Astrocyte (in vitro differentiated cells and primary cell): ENCODE measurements around the gene ACSL6. TPM values are rescaled to one million over a fixed set of nuclear protein-coding genes. Genes with fewer than 3 reads are reported as not detected.

Experiments used
- DNase-seq: peaks from one replicate; pipeline ENCODE4 v3.0.0-alpha.2; 2010; ENCODE audit warnings: low read depth
- FAIRE-seq: peaks from 2 replicates; lab custom pipeline; 2011; peaks lifted over from hg19 to GRCh38; lab: Jason Lieb, UNC
- H2AFZ ChIP-seq: 2 replicates; pipeline ENCODE4 v1.6.0; 2012; ENCODE audit warnings: low read depth, low read length, inconsistent platforms
- H3K27ac ChIP-seq: 2 replicates; pipeline ENCODE4 v1.5.1; 2011; ENCODE audit warnings: low read depth, low read length, inconsistent platforms
- H3K27me3 ChIP-seq: 2 replicates; pipeline ENCODE4 v1.6.0; 2011; ENCODE audit warnings: low read length, inconsistent platforms; ENCODE audit not compliant: insufficient read depth
- H3K36me3 ChIP-seq: 2 replicates; pipeline ENCODE4 v1.5.1; 2011; ENCODE audit warnings: low read length, inconsistent platforms; ENCODE audit not compliant: insufficient read depth
- H3K4me1 ChIP-seq: 2 replicates; pipeline ENCODE4 v1.5.1; 2011; ENCODE audit warnings: low read length, inconsistent platforms; ENCODE audit not compliant: insufficient read depth
- H3K4me2 ChIP-seq: 2 replicates; pipeline ENCODE4 v1.6.0; 2012; ENCODE audit warnings: low read length, inconsistent platforms
- H3K4me3 ChIP-seq: 2 replicates; pipeline ENCODE4 v1.5.1; 2011; ENCODE audit warnings: low read depth, mild to moderate bottlenecking, low read length, inconsistent platforms; ENCODE audit not compliant: insufficient read depth
- H3K79me2 ChIP-seq: 2 replicates; pipeline ENCODE4 v1.6.0; 2012; ENCODE audit warnings: mild to moderate bottlenecking, low read length, inconsistent platforms; ENCODE audit not compliant: insufficient read depth
- H3K9ac ChIP-seq: 2 replicates; pipeline ENCODE4 v1.6.0; 2012; ENCODE audit warnings: mild to moderate bottlenecking, low read length, inconsistent platforms
- H3K9me3 ChIP-seq: 2 replicates; pipeline ENCODE4 v1.5.1; 2012; ENCODE audit warnings: low read depth, mild to moderate bottlenecking, low read length, inconsistent platforms; ENCODE audit not compliant: insufficient read depth
- H4K20me1 ChIP-seq: 2 replicates; pipeline ENCODE4 v1.6.0; 2012; ENCODE audit warnings: low read length, inconsistent platforms; ENCODE audit not compliant: insufficient read depth
- H3K27ac Mint-ChIP-seq: one replicate; pipeline ENCODE4 v1.8.0; 2021; ENCODE audit warnings: mild to moderate bottlenecking, mixed read lengths; ENCODE audit not compliant: unreplicated experiment
- H3K27me3 Mint-ChIP-seq: one replicate; pipeline ENCODE4 v1.8.0; 2021; ENCODE audit warnings: low read depth, mixed read lengths; ENCODE audit not compliant: unreplicated experiment
- H3K36me3 Mint-ChIP-seq: one replicate; pipeline ENCODE4 v1.8.0; 2021; ENCODE audit warnings: low read depth, mixed read lengths; ENCODE audit not compliant: unreplicated experiment
- H3K4me1 Mint-ChIP-seq: one replicate; pipeline ENCODE4 v1.8.0; 2021; ENCODE audit warnings: low read depth, mixed read lengths; ENCODE audit not compliant: unreplicated experiment
- H3K4me3 Mint-ChIP-seq: one replicate; pipeline ENCODE4 v1.8.0; 2021; ENCODE audit warnings: mild to moderate bottlenecking, moderate library complexity, mixed read lengths; ENCODE audit not compliant: unreplicated experiment
- H3K9me3 Mint-ChIP-seq: one replicate; pipeline ENCODE4 v1.8.0; 2021; ENCODE audit warnings: mild to moderate bottlenecking, mixed read lengths; ENCODE audit not compliant: unreplicated experiment
- EZH2 ChIP-seq: IDR thresholded peaks from 2 replicates; pipeline ENCODE4 v1.6.1; 2012; ENCODE audit warnings: mild to moderate bottlenecking, low read length, inconsistent platforms; ENCODE audit not compliant: insufficient read depth
- total RNA-seq: library from RNA; stranded (reverse); gene quantifications from 2 replicates; pipeline ENCODE4 v1.2.1, GENCODE V29; 2021
- TF ChIP-seq, protein P1 (sequence below): IDR thresholded peaks from 2 replicates; pipeline ENCODE4 v1.5.1; 2011; ENCODE audit warnings: low read depth, mild to moderate bottlenecking, inconsistent platforms, low read length, moderate library complexity; ENCODE audit not compliant: insufficient read depth

Gene ACSL6
- total RNA-seq, 1 donor from 2014 or later: 0.07 TPM

DNA sequence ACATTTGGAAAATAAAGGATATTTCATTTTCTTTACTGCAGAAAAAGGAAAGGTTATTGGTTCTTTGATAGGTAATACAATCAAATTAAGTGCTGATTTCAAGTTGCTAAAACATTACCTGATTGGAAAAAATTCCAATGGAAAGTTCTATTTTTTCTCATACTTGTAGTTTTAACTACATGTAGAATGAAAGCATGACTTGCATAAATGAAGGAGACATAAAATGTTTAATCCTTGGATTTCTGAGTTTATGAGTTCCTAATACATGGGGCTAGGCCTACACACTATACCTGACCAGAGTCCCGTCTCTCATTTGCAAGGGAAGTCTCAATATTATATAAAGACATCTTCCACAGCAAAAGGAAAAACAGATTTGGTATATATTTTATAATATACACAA, 60.8 kb downstream of the ACSL6 start:
- FAIRE-seq: no peak
- Histone ChIP-seq H3K4me1 (no peaks in the 10 kb centered on the region), H3K79me2 (no peaks in the 10 kb centered on the region), H3K4me2 (no peak overlapping the region), H3K27ac (no peak overlapping the region), H3K27me3 (no peaks in the 10 kb centered on the region), H2AFZ (no peak overlapping the region), H3K4me3 (no peak overlapping the region), H3K9ac (no peak overlapping the region), H4K20me1 (no peaks in the 10 kb centered on the region), H3K9me3 (no peaks in the 10 kb centered on the region), H3K36me3 (no peaks in the 10 kb centered on the region)
- peaks cover 4% of the 10 kb centered on the region for H3K27me3 Mint-ChIP-seq
- no peak overlapping the region for H3K4me3 Mint-ChIP-seq
- DNase-seq: no peak
- H3K36me3 Mint-ChIP-seq: no peaks in the 10 kb centered on the region
- no peaks in the 10 kb centered on the region for H3K4me1 Mint-ChIP-seq
- no peaks in the 10 kb centered on the region for H3K9me3 Mint-ChIP-seq
- TF ChIP-seq, protein P1, sequence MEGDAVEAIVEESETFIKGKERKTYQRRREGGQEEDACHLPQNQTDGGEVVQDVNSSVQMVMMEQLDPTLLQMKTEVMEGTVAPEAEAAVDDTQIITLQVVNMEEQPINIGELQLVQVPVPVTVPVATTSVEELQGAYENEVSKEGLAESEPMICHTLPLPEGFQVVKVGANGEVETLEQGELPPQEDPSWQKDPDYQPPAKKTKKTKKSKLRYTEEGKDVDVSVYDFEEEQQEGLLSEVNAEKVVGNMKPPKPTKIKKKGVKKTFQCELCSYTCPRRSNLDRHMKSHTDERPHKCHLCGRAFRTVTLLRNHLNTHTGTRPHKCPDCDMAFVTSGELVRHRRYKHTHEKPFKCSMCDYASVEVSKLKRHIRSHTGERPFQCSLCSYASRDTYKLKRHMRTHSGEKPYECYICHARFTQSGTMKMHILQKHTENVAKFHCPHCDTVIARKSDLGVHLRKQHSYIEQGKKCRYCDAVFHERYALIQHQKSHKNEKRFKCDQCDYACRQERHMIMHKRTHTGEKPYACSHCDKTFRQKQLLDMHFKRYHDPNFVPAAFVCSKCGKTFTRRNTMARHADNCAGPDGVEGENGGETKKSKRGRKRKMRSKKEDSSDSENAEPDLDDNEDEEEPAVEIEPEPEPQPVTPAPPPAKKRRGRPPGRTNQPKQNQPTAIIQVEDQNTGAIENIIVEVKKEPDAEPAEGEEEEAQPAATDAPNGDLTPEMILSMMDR: no peak
- no peak for TF ChIP-seq EZH2
- no peak overlapping the region for H3K27ac Mint-ChIP-seq

DNA sequence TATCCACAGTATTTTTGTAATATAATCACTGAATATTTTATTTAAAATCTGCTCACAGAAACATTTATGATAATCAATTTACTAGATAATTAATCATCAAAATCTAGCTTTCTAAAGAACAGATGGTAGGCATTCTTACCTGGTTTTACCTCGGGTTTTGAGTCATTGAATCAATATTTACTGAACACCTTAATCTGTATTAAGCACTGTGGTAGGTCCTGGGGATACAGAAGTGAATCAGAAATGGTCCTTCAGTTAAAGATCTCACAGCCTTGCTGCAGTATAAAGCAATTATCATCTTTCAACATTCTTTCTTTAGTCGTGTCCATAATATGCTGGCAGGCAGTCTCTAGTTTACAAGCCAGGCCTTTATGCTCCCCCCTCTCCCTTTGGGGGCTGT, 64.0 kb downstream of the ACSL6 start:
- H3K4me2 ChIP-seq: no peak overlapping the region
- no peaks in the 10 kb centered on the region for H3K36me3 Mint-ChIP-seq
- no peak for DNase-seq
- no peaks in the 10 kb centered on the region for H3K27me3 ChIP-seq
- no peaks in the 10 kb centered on the region for H3K36me3 ChIP-seq
- H3K4me1 Mint-ChIP-seq: no peaks in the 10 kb centered on the region
- H3K27ac ChIP-seq: no peak overlapping the region
- H3K4me1 ChIP-seq: no peaks in the 10 kb centered on the region
- H3K27me3 Mint-ChIP-seq: peaks cover 4% of the 10 kb centered on the region
- no peak overlapping the region for H2AFZ ChIP-seq
- no peaks in the 10 kb centered on the region for H3K79me2 ChIP-seq
- H3K9ac ChIP-seq: no peak overlapping the region
- no peaks in the 10 kb centered on the region for H3K9me3 ChIP-seq
- H3K9me3 Mint-ChIP-seq: no peaks in the 10 kb centered on the region
- H4K20me1 ChIP-seq: no peaks in the 10 kb centered on the region
- no peak overlapping the region for H3K4me3 ChIP-seq
- no peak overlapping the region for H3K27ac Mint-ChIP-seq
- H3K4me3 Mint-ChIP-seq: no peak overlapping the region
- FAIRE-seq: no peak
- TF ChIP-seq EZH2: no peak
- TF ChIP-seq, protein P1: no peak

- Histone ChIP-seq H3K4me2 (no peak within 1 kb of the TSS), H3K9me3 (no peaks in the 10 kb centered on the region), H3K4me1 (no peaks in the 10 kb centered on the region), H3K4me3 (no peak within 1 kb of the TSS), H4K20me1 (no peaks in the 10 kb centered on the region), H3K79me2 (no peaks in the 10 kb centered on the region), H3K9ac (no peak within 1 kb of the TSS), H3K27me3 (no peaks in the 10 kb centered on the region), H3K36me3 (no peaks in the 10 kb centered on the region), H3K27ac (no peak within 1 kb of the TSS), H2AFZ (no peak within 1 kb of the TSS)
- TF ChIP-seq EZH2: no peak
- TF ChIP-seq, protein P1: no peak
- Mint-ChIP-seq H3K4me1 (no peaks in the 10 kb centered on the region), H3K4me3 (no peak within 1 kb of the TSS), H3K36me3 (no peaks in the 10 kb centered on the region), H3K27me3 (peaks cover 4% of the 10 kb centered on the region), H3K9me3 (no peaks in the 10 kb centered on the region), H3K27ac (no peak within 1 kb of the TSS)
- FAIRE-seq: no peak
- DNase-seq: no peak
Measured at GRCh38 chr5:131945551-131946168, 65.8 kb downstream of the ACSL6 start, which contains the start of gene MEIKIN. Gene MEIKIN (minus strand): TSS chr5:131945663. CDS start chr5:131945505, 158 bp downstream.
